NT2/D1 (cell line): Measurements from ENCODE around the gene CATSPERE.

Experiments used
- SUZ12 ChIP-seq: IDR thresholded peaks from 2 replicates; pipeline ENCODE4 v1.6.1; 2011; ENCODE audit not compliant: insufficient read length, insufficient read depth; ENCODE audit errors: extremely low read depth
- ZNF274 ChIP-seq: IDR thresholded peaks from 2 replicates; pipeline ENCODE4 v1.6.1; 2011; ENCODE audit warnings: mild to moderate bottlenecking, low read depth, low read length

- TF ChIP-seq SUZ12, result no peak
- no peak for TF ChIP-seq ZNF274
Measured at GRCh38 chr1:244628789-244629188, 167.7 kb downstream of the CATSPERE start.
